SK-N-SH (cell line): Measurements from ENCODE around the gene NANOS3. TPM values are rescaled to one million over a fixed set of nuclear protein-coding genes. Genes with fewer than 3 reads are reported as not detected.

Source experiments
- CTCF ChIA-PET: fragments of 300-600, 350-600 bp; formaldehyde crosslinking; extraction: SDS; loops from one replicate; lab custom pipeline; 2021; lab: Yijun Ruan, JAX
- POLR2A ChIA-PET: fragments of 350-600 bp; sonication (Branson Sonifier 250); formaldehyde crosslinking; extraction: SDS; loops from one replicate; lab custom pipeline; 2020; ENCODE audit warnings: antibody characterized with exemption, inconsistent platforms; lab: Yijun Ruan, JAX
- DNase-seq: peaks from one replicate; pipeline ENCODE4 v3.0.0; 2012
- H2AFZ ChIP-seq: fragments of 200-600 bp; sonication (generic); 2 replicates; pipeline ENCODE4 v1.8.1; 2016; ENCODE audit warnings: antibody characterized with exemption, mild to moderate bottlenecking, low read depth
- H3F3A ChIP-seq: fragments of 200-600 bp; sonication (generic); replicated peaks from 2 replicates; pipeline ENCODE3; 2016; ENCODE audit warnings: antibody characterized with exemption, mild to moderate bottlenecking; ENCODE audit not compliant: insufficient read depth
- H3K27ac ChIP-seq, 2 experiments: fragments of 200-500 bp in 1 of 2; fragments of 200-600 bp in 1 of 2; sonication (Bioruptor generic) in 1 of 2; sonication (generic), shearing (Covaris generic) in 1 of 2; 2 replicates each; pipeline versions ENCODE4 v1.5.1 to v1.6.1; 2014 to 2016; ENCODE audit warnings: low read depth in 2 of 2, inconsistent platforms in 1 of 2, low read length in 1 of 2, mild to moderate bottlenecking in 1 of 2, mixed read lengths in 1 of 2
- H3K27me3 ChIP-seq: fragments of 200-600 bp; sonication (generic), shearing (Covaris generic); 2 replicates; pipeline ENCODE4 v1.6.1; 2016; ENCODE audit warnings: mixed run types; ENCODE audit not compliant: insufficient read depth
- H3K36me3 ChIP-seq, 2 experiments: fragments of 200-500 bp in 1 of 2; fragments of 200-600 bp in 1 of 2; sonication (Bioruptor generic) in 1 of 2; sonication (generic) in 1 of 2; replicated peaks in 1 of 2; 2 replicates each; pipeline versions ENCODE3 to v1.5.1; 2014 to 2016; ENCODE audit warnings: low read length in 1 of 2, mild to moderate bottlenecking in 1 of 2; ENCODE audit not compliant: insufficient read depth in 2 of 2, control insufficient read depth in 1 of 2
- H3K4me1 ChIP-seq, 2 experiments: fragments of 200-500 bp in 1 of 2; fragments of 200-600 bp in 1 of 2; sonication (Bioruptor generic) in 1 of 2; sonication (generic), shearing (Covaris generic) in 1 of 2; 2 replicates each; pipeline versions ENCODE4 v1.5.1 to v1.6.1; 2014 to 2016; ENCODE audit warnings: low read depth in 1 of 2, low read length in 1 of 2, mixed run types in 1 of 2; ENCODE audit not compliant: insufficient read depth in 2 of 2, control insufficient read depth in 1 of 2
- H3K4me2 ChIP-seq: fragments of 200-600 bp; sonication (generic), shearing (Covaris generic); 2 replicates; pipeline ENCODE4 v1.6.1; 2017; ENCODE audit warnings: mixed run types
- H3K4me3 ChIP-seq, 2 experiments: fragments of 200-500 bp in 1 of 2; fragments of 200-600 bp in 1 of 2; sonication (Bioruptor generic) in 1 of 2; sonication (generic), shearing (Covaris generic) in 1 of 2; 2 replicates each; pipeline versions ENCODE4 v1.5.1 to v1.8.1; 2014 to 2016; ENCODE audit warnings: low read depth in 2 of 2, inconsistent platforms in 1 of 2, low read length in 1 of 2, mild to moderate bottlenecking in 1 of 2, mixed read lengths in 1 of 2, moderate library complexity in 1 of 2
- H3K79me2 ChIP-seq: fragments of 200-600 bp; sonication (generic); 2 replicates; pipeline ENCODE4 v1.8.1; 2017; ENCODE audit warnings: mild to moderate bottlenecking; ENCODE audit not compliant: insufficient read depth
- H3K9ac ChIP-seq: fragments of 200-600 bp; sonication (generic); 2 replicates; pipeline ENCODE4 v1.6.1; 2017; ENCODE audit warnings: mixed run types
- H3K9me2 ChIP-seq: fragments of 200-600 bp; sonication (generic); 2 replicates; pipeline ENCODE4 v1.6.1; 2017; ENCODE audit warnings: mixed run types
- H3K9me3 ChIP-seq: fragments of 200-600 bp; sonication (generic); 2 replicates; pipeline ENCODE4 v1.6.1; 2017; ENCODE audit warnings: mixed run types, mild to moderate bottlenecking, moderate library complexity
- H4K20me1 ChIP-seq: fragments of 200-600 bp; sonication (generic); 2 replicates; pipeline ENCODE4 v1.6.1; 2017; ENCODE audit warnings: mild to moderate bottlenecking, mixed run types; ENCODE audit not compliant: insufficient read depth
- CHD2 ChIP-seq: fragments of 150-350 bp; IDR thresholded peaks from 2 replicates; pipeline ENCODE4 v1.6.1; 2018; ENCODE audit warnings: low read length; ENCODE audit not compliant: partially characterized antibody
- ELF1 ChIP-seq: IDR thresholded peaks from 2 replicates; pipeline ENCODE4 v1.4.0; 2012
- FOXJ3 ChIP-seq: sonication (generic); formaldehyde crosslinking; IDR thresholded peaks from 2 replicates; pipeline ENCODE4 v1.5.1; 2020; ENCODE audit warnings: mild to moderate bottlenecking, missing genetic modification reagents
- GATA2 ChIP-seq: sonication (generic); formaldehyde crosslinking; IDR thresholded peaks from 2 replicates; pipeline ENCODE4 v1.5.0; 2020; ENCODE audit warnings: mild to moderate bottlenecking, missing genetic modification reagents
- JUND ChIP-seq: IDR thresholded peaks from 2 replicates; pipeline ENCODE4 v1.4.0; 2012
- MXI1 ChIP-seq: IDR thresholded peaks from 2 replicates; pipeline ENCODE4 v1.6.1; 2012; ENCODE audit warnings: mild to moderate bottlenecking, low read depth, low read length, improper control_type of control experiment
- NFIC ChIP-seq: IDR thresholded peaks from 2 replicates; pipeline ENCODE4 v1.4.0; 2012; ENCODE audit warnings: borderline replicate concordance
- NRF1 ChIP-seq: IDR thresholded peaks from 2 replicates; pipeline ENCODE4 v1.6.1; 2012; ENCODE audit warnings: low read depth, mild to moderate bottlenecking, low read length
- POLR2AphosphoS5 ChIP-seq: IDR thresholded peaks from 2 replicates; pipeline ENCODE4 v1.6.1; 2012; ENCODE audit warnings: low read depth, low read length
- RFX5 ChIP-seq: IDR thresholded peaks from 2 replicates; pipeline ENCODE4 v1.6.1; 2012; ENCODE audit warnings: mild to moderate bottlenecking, improper control_type of control experiment, low read length
- RXRA ChIP-seq: IDR thresholded peaks from 2 replicates; pipeline ENCODE4 v1.4.0; 2012; ENCODE audit warnings: low read depth, mild to moderate bottlenecking, borderline replicate concordance
- SIN3A ChIP-seq: IDR thresholded peaks from 2 replicates; pipeline ENCODE4 v1.6.1; 2012; ENCODE audit warnings: low read depth, mild to moderate bottlenecking, low read length, moderate library complexity, borderline replicate concordance
- TAF1 ChIP-seq: IDR thresholded peaks from 2 replicates; pipeline ENCODE4 v1.6.1; 2012; ENCODE audit warnings: low read depth, mild to moderate bottlenecking, low read length, moderate library complexity, borderline replicate concordance
- TCF12 ChIP-seq: IDR thresholded peaks from 2 replicates; pipeline ENCODE4 v1.4.0; 2012
- TEAD4 ChIP-seq: IDR thresholded peaks from 2 replicates; pipeline ENCODE4 v1.4.0; 2012; ENCODE audit warnings: mild to moderate bottlenecking, borderline replicate concordance; ENCODE audit not compliant: insufficient read depth
- USF2 ChIP-seq: fragments of 150-350 bp; IDR thresholded peaks from 2 replicates; pipeline ENCODE4 v1.6.1; 2017; ENCODE audit warnings: antibody characterized with exemption, low read length, low read depth, borderline replicate concordance
- YY1 ChIP-seq: IDR thresholded peaks from 2 replicates; pipeline ENCODE4 v1.4.0; 2012; ENCODE audit warnings: low read depth, mild to moderate bottlenecking
- ZBTB33 ChIP-seq: IDR thresholded peaks from 2 replicates; pipeline ENCODE4 v1.4.0; 2012; ENCODE audit warnings: low read depth, borderline replicate concordance
- WGBS: methylation state at CpG from one replicate; pipeline ENCODE4 v1.1.6; 2017; ENCODE audit warnings: low lambda C conversion rate; 5-methylcytosine and 5-hydroxymethylcytosine counted together
- polyA plus RNA-seq, 3 experiments: library from polyadenylated mRNA; depleted of rRNA; stranded (reverse); fragments of >200 nt; gene quantifications; 2 replicates each; pipeline ENCODE4 v1.2.3, GENCODE V29; 2012

The NANOS3 gene
- polyA plus RNA-seq, 1 of the 3 experiments (the other 2 are of a cell fraction), result 0.53 TPM

GRCh38 chr19:13926715-13927114 is 49.8 kb downstream of the NANOS3 start:
- no peaks in the 10 kb centered on the region for H4K20me1 ChIP-seq
- peaks cover 2% of the 10 kb centered on the region in 2 experiments for H3K36me3 ChIP-seq
- CTCF ChIA-PET, result no interaction called here
- 97% methylated on average over 3 of the region's 8 CpGs for WGBS
- H2AFZ ChIP-seq, result no peak overlapping the region
- peaks cover 0 to 7% of the 10 kb centered on the region in 2 experiments; a peak in 1 of 4 replicates for H3K4me1 ChIP-seq
- H3F3A ChIP-seq, result no peaks in the 10 kb centered on the region
- TF ChIP-seq ELF1, result no peak
- no peak for TF ChIP-seq CHD2
- TF ChIP-seq NFIC, result no peak
- TF ChIP-seq GATA2 (CRISPR knock-in tag), result no peak
- no peak for TF ChIP-seq RXRA
- no peak for TF ChIP-seq FOXJ3 (CRISPR knock-in tag)
- no peak for TF ChIP-seq YY1
- DNase-seq, result no peak
- no peaks in the 10 kb centered on the region for H3K9me2 ChIP-seq
- H3K9ac ChIP-seq, result no peak overlapping the region
- H3K9me3 ChIP-seq, result no peaks in the 10 kb centered on the region
- no peaks in the 10 kb centered on the region for H3K79me2 ChIP-seq
- POLR2A ChIA-PET, result interaction anchor here (0.7 kb wide), 1 partner anchor 12 kb away, joined by 3 read pairs; no protein-coding TSS in a partner anchor
- H3K4me2 ChIP-seq, result no peak overlapping the region
- H3K27ac ChIP-seq, result no peak overlapping the region
- H3K27me3 ChIP-seq, result no peaks in the 10 kb centered on the region
- no peak overlapping the region for H3K4me3 ChIP-seq

GRCh38 chr19:13929340-13929739 is 52.4 kb downstream of the NANOS3 start:
- Histone ChIP-seq H4K20me1 (no peaks in the 10 kb centered on the region), H3K9me3 (no peaks in the 10 kb centered on the region), H3K4me3 (no peak overlapping the region), H3K9me2 (no peaks in the 10 kb centered on the region), H3K27ac (peak overlapping the region in 1 of 2 experiments; percentile 8; a peak in 1 of 4 replicates), H3K27me3 (no peaks in the 10 kb centered on the region), H2AFZ (no peak overlapping the region), H3K4me1 (peaks cover 0 to 7% of the 10 kb centered on the region in 2 experiments; a peak in 1 of 4 replicates), H3K9ac (no peak overlapping the region), H3F3A (no peaks in the 10 kb centered on the region), H3K36me3 (peaks cover 0 to 2% of the 10 kb centered on the region in 2 experiments), H3K79me2 (no peaks in the 10 kb centered on the region), H3K4me2 (no peak overlapping the region)
- ChIA-PET POLR2A (interaction anchor here (0.6 to 1.2 kb wide), 3 partner anchors 9 to 102 kb away, joined by 3 to 4 read pairs (median 4); partner anchors contain the start of genes DCAF15, IL27RA and PODNL1), CTCF (interaction anchor here (0.9 to 1.2 kb wide), 3 partner anchors 9 to 119 kb away, joined by 3 read pairs; partner anchors contain the start of gene PODNL1)
- TF ChIP-seq TEAD4 (no peak), ELF1 (no peak), POLR2AphosphoS5 (no peak)
- WGBS, result 89% methylated on average over 12 of the region's 12 CpGs
- DNase-seq, result peak; percentile 76

- H2AFZ ChIP-seq, result no peak overlapping the region
- TF ChIP-seq USF2, result no peak
- no peak for TF ChIP-seq MXI1
- TF ChIP-seq RFX5, result no peak
- TF ChIP-seq NRF1, result no peak
- TF ChIP-seq JUND, result no peak
- no peak for TF ChIP-seq TAF1
- no peak for TF ChIP-seq SIN3A
- no peak for TF ChIP-seq FOXJ3 (CRISPR knock-in tag)
- no peak for TF ChIP-seq ZBTB33
- no peak for TF ChIP-seq RXRA
- TF ChIP-seq NFIC, result no peak
- no peak for TF ChIP-seq TCF12
- ChIA-PET CTCF (interaction anchor here (0.7 to 1.9 kb wide), 4 partner anchors 102 to 119 kb away, joined by 3 to 5 read pairs (median 3); partner anchors contain the start of gene IL27RA), POLR2A (interaction anchor here (0.6 to 1.2 kb wide), 3 partner anchors 8 to 101 kb away, joined by 3 to 4 read pairs (median 4); partner anchors contain the start of genes DCAF15, IL27RA and PODNL1)
- H3K4me3 ChIP-seq, result no peak overlapping the region
- peaks cover 0 to 7% of the 10 kb centered on the region in 2 experiments; a peak in 1 of 4 replicates for H3K4me1 ChIP-seq
- H3K9me3 ChIP-seq, result no peaks in the 10 kb centered on the region
- H3K9ac ChIP-seq, result no peak overlapping the region
- H3K27ac ChIP-seq, result no peak overlapping the region; a peak in 1 of 4 replicates
- WGBS, result 90% methylated on average over 10 of the region's 17 CpGs
- no peak overlapping the region for H3K4me2 ChIP-seq
- DNase-seq, result peak; percentile 45
- H3K27me3 ChIP-seq, result no peaks in the 10 kb centered on the region
- no peaks in the 10 kb centered on the region for H4K20me1 ChIP-seq
- H3K79me2 ChIP-seq, result no peaks in the 10 kb centered on the region
- peaks cover 0 to 2% of the 10 kb centered on the region in 2 experiments for H3K36me3 ChIP-seq
- no peaks in the 10 kb centered on the region for H3K9me2 ChIP-seq
- no peaks in the 10 kb centered on the region for H3F3A ChIP-seq
These were observed 53.0 kb downstream of the NANOS3 start for GRCh38 chr19:13929956-13930355.
